A549 treated with Hydrocortisone at 1 μM for 4 hours (cell line): ENCODE data around the gene MINPP1. TPM values are rescaled to one million over a fixed set of nuclear protein-coding genes. Genes with fewer than 3 reads are reported as not detected.

Source experiments
- total RNA-seq: library from RNA; stranded (reverse); fragments of 200-300 nt; extraction: Qiagen RNA extraction; gene quantifications from 5 replicates; pipeline ENCODE4 v1.2.3, GENCODE V29; 2022

The MINPP1 gene
- 21.4 to 27.9 TPM (median 25.2 TPM) in 5 replicates for total RNA-seq

GRCh38 chr10:87504640-87505365 lies at the start of gene MINPP1:
TSS of gene MINPP1 (plus strand) at chr10:87504893. CDS start at chr10:87504916, 23 bp downstream.

Other genes with a start within 250 kb of the MINPP1 start
- gene NUTM2D, start 147.1 kb upstream of the MINPP1 start, total RNA-seq, result 0.96 to 1.4 TPM (median 1.2 TPM) in 5 replicates
- gene PAPSS2, start 155.0 kb downstream of the MINPP1 start, total RNA-seq, result 17.1 to 23.2 TPM (median 20.6 TPM) in 5 replicates